ENCODE data around the gene NTM.

NTM gene

GRCh38 chr11:132220474-132220873 is 850.1 kb downstream of the NTM start:
- no peak for DNase-seq (ENCODE audit: low read depth)

- no peak for DNase-seq (ENCODE audit: low read depth)
These were observed 851.9 kb downstream of the NTM start for GRCh38 chr11:132222345-132222744.

- no peak for DNase-seq (ENCODE audit: low read depth)
These were observed 856.1 kb downstream of the NTM start for GRCh38 chr11:132226522-132226921.

- DNase-seq (ENCODE audit: low read depth), result no peak
These were observed 858.4 kb downstream of the NTM start for GRCh38 chr11:132228746-132229325.

- DNase-seq (ENCODE audit: low read depth), result no peak
These were observed 861.4 kb downstream of the NTM start for GRCh38 chr11:132231656-132232347.

- DNase-seq (ENCODE audit: low read depth), result no peak
These were observed 864.5 kb downstream of the NTM start for GRCh38 chr11:132234878-132235277.

- DNase-seq (ENCODE audit: low read depth), result no peak
These were observed 867.4 kb downstream of the NTM start for GRCh38 chr11:132237781-132238180.

GRCh38 chr11:132238331-132238866 is 868.0 kb downstream of the NTM start:
- no peak for DNase-seq (ENCODE audit: low read depth)

GRCh38 chr11:132240374-132240773 is 870.0 kb downstream of the NTM start:
- no peak for DNase-seq (ENCODE audit: low read depth)

GRCh38 chr11:132242632-132243031 is 872.2 kb downstream of the NTM start:
- DNase-seq (ENCODE audit: low read depth), result no peak

- no peak for DNase-seq (ENCODE audit: low read depth)
These were observed 874.4 kb downstream of the NTM start for GRCh38 chr11:132244846-132245245.

GRCh38 chr11:132245403-132246385 is 875.3 kb downstream of the NTM start:
- DNase-seq (ENCODE audit: low read depth), result no peak

- DNase-seq (ENCODE audit: low read depth), result no peak
These were observed 878.2 kb downstream of the NTM start for GRCh38 chr11:132248580-132248979.

- DNase-seq (ENCODE audit: low read depth), result no peak
These were observed 878.8 kb downstream of the NTM start for GRCh38 chr11:132249256-132249655.

GRCh38 chr11:132251061-132251460 is 880.6 kb downstream of the NTM start:
- no peak for DNase-seq (ENCODE audit: low read depth)

- DNase-seq (ENCODE audit: low read depth), result no peak
These were observed 883.3 kb downstream of the NTM start for GRCh38 chr11:132253469-132254264.

GRCh38 chr11:132254906-132255305 is 884.5 kb downstream of the NTM start:
- no peak for DNase-seq (ENCODE audit: low read depth)

GRCh38 chr11:132256528-132257279 is 886.3 kb downstream of the NTM start:
- DNase-seq (ENCODE audit: low read depth), result no peak

GRCh38 chr11:132257871-132258270 is 887.5 kb downstream of the NTM start:
- DNase-seq (ENCODE audit: low read depth), result no peak

- DNase-seq (ENCODE audit: low read depth), result no peak
These were observed 888.5 kb downstream of the NTM start for GRCh38 chr11:132258875-132259274.

GRCh38 chr11:132260636-132261035 is 890.2 kb downstream of the NTM start:
- no peak for DNase-seq (ENCODE audit: low read depth)

Data from activated T-helper 9 cell treated with anti-CD3 and anti-CD28 coated beads, Interleukin-2, amount 50 U/mL, for 16 hours (primary cell).